DOHH2 (cell line): ENCODE results near the gene TAF11.

ENCODE experiments used
- CTCF ChIP-seq: fragments of 200-600 bp; sonication (generic); IDR thresholded peaks from one replicate; pipeline ENCODE4 v1.5.1; 2014; ENCODE audit warnings: antibody characterized with exemption, mild to moderate bottlenecking, low read depth, low read length; ENCODE audit not compliant: poor library complexity, severe bottlenecking
- EZH2phosphoT487 ChIP-seq: fragments of 200-600 bp; sonication (generic); IDR thresholded peaks from 2 replicates; pipeline ENCODE4 v1.6.1; 2017; ENCODE audit warnings: borderline replicate concordance, mild to moderate bottlenecking, antibody characterized with exemption, low read length, moderate library complexity, mixed read lengths

DNA sequence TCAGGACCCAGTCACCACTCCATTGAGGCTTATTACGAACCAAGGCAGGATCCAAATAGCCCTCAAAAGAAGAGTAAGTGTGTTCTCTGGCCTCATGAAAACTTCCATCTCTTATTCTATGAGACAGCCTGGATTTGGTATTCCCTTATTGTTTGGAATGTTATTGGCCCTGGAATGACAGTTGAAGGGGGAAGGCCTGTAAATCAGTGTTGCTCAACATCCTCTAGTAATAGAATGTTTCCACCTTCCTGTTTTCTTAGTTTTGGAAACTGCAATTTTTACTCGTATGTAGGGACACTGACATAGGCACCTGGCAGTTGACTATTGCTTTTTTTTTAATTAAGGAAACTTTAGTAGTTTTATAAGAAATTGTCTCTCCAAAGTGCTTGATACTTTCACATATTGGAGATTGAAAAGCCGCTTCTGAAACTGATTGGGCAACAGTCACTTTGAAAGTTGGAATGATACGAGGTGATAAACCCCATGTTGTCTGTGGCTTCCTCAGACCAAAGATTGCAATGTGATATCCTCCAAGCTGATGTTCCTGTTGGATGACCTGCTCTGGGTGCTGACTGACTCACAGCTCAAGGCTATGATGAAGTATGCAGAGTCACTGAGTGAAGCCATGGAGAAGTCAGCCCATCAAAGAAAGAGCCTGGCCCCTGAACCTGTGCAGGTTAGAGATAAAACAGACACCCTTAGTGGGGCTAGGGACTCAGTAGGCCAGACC, 52.9 kb downstream of the TAF11 start:
- TF ChIP-seq CTCF: no peak
- no peak for TF ChIP-seq EZH2phosphoT487
